Right atrium auricular region (tissue), 2 donors: ENCODE measurements around the gene CCDC33. TPM values are rescaled to one million over a fixed set of nuclear protein-coding genes. Genes with fewer than 3 reads are reported as not detected.
"Not testable (repeated sequence)": the region's sequence is repeated elsewhere in the genome, so short reads cannot be mapped to it uniquely, and the experiment has no call there.

Experiments
- DNase-seq: peaks from one replicate; pipeline ENCODE4 v3.0.0-alpha.2; 2019; ENCODE audit warnings: low spot score
- H3K27ac ChIP-seq, 2 donors: fragments of 200-600 bp; sonication (generic); 1 replicate in 1 of 2; 2 replicates in 1 of 2; pipeline ENCODE4 v1.5.1; 2016 to 2019
- H3K27me3 ChIP-seq, 2 donors: fragments of 200-600 bp; sonication (generic); one replicate each; pipeline versions ENCODE4 v1.5.1 to v1.6.0; 2017 to 2019
- H3K36me3 ChIP-seq: fragments of 200-600 bp; sonication (generic); one replicate; pipeline ENCODE4 v1.5.1; 2016
- H3K4me1 ChIP-seq, 2 donors: fragments of 200-600 bp; sonication (generic); one replicate each; pipeline versions ENCODE4 v1.5.1 to v1.6.0; 2017 to 2019
- H3K4me3 ChIP-seq, 2 donors: fragments of 200-600 bp; sonication (generic); 1 replicate in 1 of 2; 2 replicates in 1 of 2; pipeline ENCODE4 v1.5.1; 2017 to 2019; ENCODE audit warnings: mild to moderate bottlenecking in 1 of 2, moderate library complexity in 1 of 2
- H3K9me3 ChIP-seq, 2 donors: fragments of 200-600 bp; sonication (generic); one replicate each; pipeline ENCODE4 v1.5.1; 2019
- CTCF ChIP-seq, 2 donors: fragments of 200-600 bp; sonication (generic); IDR thresholded peaks; one replicate each; pipeline ENCODE4 v1.5.1; 2019; ENCODE audit warnings: antibody characterized with exemption in 2 of 2
- total RNA-seq, 2 donors: library from RNA; depleted of rRNA; stranded (reverse); fragments of >200 nt; gene quantifications; one replicate each; pipeline ENCODE4 v1.1.0, GENCODE V29; 2016

CCDC33 gene
- total RNA-seq, 2 donors from 2014 or later = not detected

GRCh38 chr15:74349241-74349778 lies 113.2 kb downstream of the CCDC33 start:
- TF ChIP-seq CTCF (IDR thresholded peaks at IDR 0.05) = no peak
- no peaks in the 10 kb centered on the region for H3K9me3 ChIP-seq

GRCh38 chr15:74350295-74351275 lies 114.5 kb downstream of the CCDC33 start:
- Histone ChIP-seq H3K27me3 (no peaks in the 10 kb centered on the region), H3K36me3 (no peaks in the 10 kb centered on the region), H3K9me3 (no peaks in the 10 kb centered on the region), H3K4me3 (no peak overlapping the region), H3K4me1 (no peaks in the 10 kb centered on the region), H3K27ac (no peak overlapping the region)
- no peak for DNase-seq
- TF ChIP-seq CTCF (IDR thresholded peaks at IDR 0.05) = no peak

More at GRCh38 chr15:74349241-74349778, 113.2 kb downstream of the CCDC33 start:
- H3K27ac ChIP-seq = no peak overlapping the region
- no peak overlapping the region for H3K4me3 ChIP-seq
- DNase-seq = no peak
- H3K36me3 ChIP-seq = no peaks in the 10 kb centered on the region
- no peaks in the 10 kb centered on the region for H3K27me3 ChIP-seq
- H3K4me1 ChIP-seq = no peaks in the 10 kb centered on the region

- no peak for TF ChIP-seq CTCF (IDR thresholded peaks at IDR 0.05)
Observed at GRCh38 chr15:74351670-74352069, 115.5 kb downstream of the CCDC33 start.

GRCh38 chr15:74352393-74352910 lies 116.3 kb downstream of the CCDC33 start:
- Histone ChIP-seq H3K4me1 (no peaks in the 10 kb centered on the region), H3K36me3 (no peaks in the 10 kb centered on the region), H3K27me3 (no peaks in the 10 kb centered on the region), H3K4me3 (no peak overlapping the region), H3K9me3 (no peaks in the 10 kb centered on the region), H3K27ac (no peak overlapping the region)
- no peak for TF ChIP-seq CTCF (IDR thresholded peaks at IDR 0.05)
- DNase-seq = no peak

More at GRCh38 chr15:74351670-74352069, 115.5 kb downstream of the CCDC33 start:
- no peaks in the 10 kb centered on the region for H3K36me3 ChIP-seq
- H3K9me3 ChIP-seq = no peaks in the 10 kb centered on the region
- H3K27me3 ChIP-seq = no peaks in the 10 kb centered on the region
- no peak for DNase-seq
- H3K4me3 ChIP-seq = no peak overlapping the region
- no peak overlapping the region for H3K27ac ChIP-seq
- no peaks in the 10 kb centered on the region for H3K4me1 ChIP-seq

- H3K36me3 ChIP-seq, H3K27ac ChIP-seq, DNase-seq, H3K9me3 ChIP-seq, H3K27me3 ChIP-seq, H3K4me3 ChIP-seq, H3K4me1 ChIP-seq: not testable (repeated sequence)
Observed at GRCh38 chr15:74353992-74354391, 117.9 kb downstream of the CCDC33 start.

- not testable (repeated sequence) for H3K27ac ChIP-seq, H3K27me3 ChIP-seq, H3K4me1 ChIP-seq, H3K4me3 ChIP-seq, DNase-seq, H3K36me3 ChIP-seq, H3K9me3 ChIP-seq
Observed at GRCh38 chr15:74356050-74356449, 119.9 kb downstream of the CCDC33 start.

- not testable (repeated sequence) for H3K36me3 ChIP-seq, H3K27me3 ChIP-seq, H3K4me1 ChIP-seq, H3K4me3 ChIP-seq, H3K27ac ChIP-seq, H3K9me3 ChIP-seq, DNase-seq
Observed at GRCh38 chr15:74357514-74357913, 121.4 kb downstream of the CCDC33 start.

GRCh38 chr15:74359376-74359775 lies 123.2 kb downstream of the CCDC33 start:
- H3K4me3 ChIP-seq, H3K4me1 ChIP-seq, H3K27me3 ChIP-seq, H3K27ac ChIP-seq, DNase-seq, H3K36me3 ChIP-seq, H3K9me3 ChIP-seq: not testable (repeated sequence)

GRCh38 chr15:74360855-74361254 lies 124.7 kb downstream of the CCDC33 start:
- H3K4me1 ChIP-seq, H3K4me3 ChIP-seq, H3K27me3 ChIP-seq, H3K27ac ChIP-seq, H3K36me3 ChIP-seq, H3K9me3 ChIP-seq, DNase-seq: not testable (repeated sequence)
